GM12892 (cell line): ENCODE data around the gene TRAF4.
"Not testable (repeated sequence)": the region's sequence is repeated elsewhere in the genome, so short reads cannot be mapped to it uniquely, and the experiment has no call there.

Experiments used
- DNase-seq: peaks from one replicate; pipeline ENCODE4 v3.0.0; 2011; ENCODE audit not compliant: insufficient read length
- FAIRE-seq: peaks from 2 replicates; lab custom pipeline; 2011; peaks lifted over from hg19 to GRCh38; lab: Jason Lieb, UNC
- POLR2A ChIP-seq: IDR thresholded peaks from 2 replicates; pipeline ENCODE4 v1.6.1; 2011; ENCODE audit warnings: low read depth, low read length, control low read depth
- POLR2AphosphoS5 ChIP-seq: IDR thresholded peaks from 2 replicates; pipeline ENCODE4 v1.6.1; 2011; ENCODE audit warnings: low read depth, low read length, control low read depth
- TAF1 ChIP-seq: IDR thresholded peaks from 2 replicates; pipeline ENCODE4 v1.6.1; 2011; ENCODE audit warnings: low read depth, mild to moderate bottlenecking, control low read depth, low read length, borderline replicate concordance

Gene TRAF4

DNA sequence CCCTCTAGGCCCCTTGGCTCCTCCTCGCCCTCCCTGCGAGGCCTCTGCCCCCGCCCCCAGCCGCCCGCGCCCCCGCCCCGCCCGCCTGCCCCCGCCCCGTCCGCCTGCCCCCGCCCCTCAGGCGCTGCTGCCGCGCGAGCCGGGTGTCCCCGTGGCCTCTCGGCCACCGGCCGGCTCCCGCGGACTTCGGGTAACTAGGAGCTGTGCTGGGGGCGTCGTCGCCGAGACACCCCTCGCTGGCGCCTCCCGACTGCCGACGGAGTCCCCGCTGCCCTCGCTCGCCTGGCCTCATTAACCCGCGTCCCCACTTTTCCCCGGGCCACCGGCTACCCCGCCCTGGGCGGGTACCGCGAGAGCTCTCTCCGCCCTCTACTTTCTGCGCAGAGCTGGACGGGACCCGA lies 17.6 kb upstream of the TRAF4 start, which contains the start of gene TLCD1:
TSS of gene TLCD1 (minus strand) at position 8 of the 401 bp plus-strand sequence. CDS start 136 bp downstream, outside the sequence.
- FAIRE-seq (no peak), DNase-seq (peak; percentile 75)
- no peak for TF ChIP-seq TAF1

DNA sequence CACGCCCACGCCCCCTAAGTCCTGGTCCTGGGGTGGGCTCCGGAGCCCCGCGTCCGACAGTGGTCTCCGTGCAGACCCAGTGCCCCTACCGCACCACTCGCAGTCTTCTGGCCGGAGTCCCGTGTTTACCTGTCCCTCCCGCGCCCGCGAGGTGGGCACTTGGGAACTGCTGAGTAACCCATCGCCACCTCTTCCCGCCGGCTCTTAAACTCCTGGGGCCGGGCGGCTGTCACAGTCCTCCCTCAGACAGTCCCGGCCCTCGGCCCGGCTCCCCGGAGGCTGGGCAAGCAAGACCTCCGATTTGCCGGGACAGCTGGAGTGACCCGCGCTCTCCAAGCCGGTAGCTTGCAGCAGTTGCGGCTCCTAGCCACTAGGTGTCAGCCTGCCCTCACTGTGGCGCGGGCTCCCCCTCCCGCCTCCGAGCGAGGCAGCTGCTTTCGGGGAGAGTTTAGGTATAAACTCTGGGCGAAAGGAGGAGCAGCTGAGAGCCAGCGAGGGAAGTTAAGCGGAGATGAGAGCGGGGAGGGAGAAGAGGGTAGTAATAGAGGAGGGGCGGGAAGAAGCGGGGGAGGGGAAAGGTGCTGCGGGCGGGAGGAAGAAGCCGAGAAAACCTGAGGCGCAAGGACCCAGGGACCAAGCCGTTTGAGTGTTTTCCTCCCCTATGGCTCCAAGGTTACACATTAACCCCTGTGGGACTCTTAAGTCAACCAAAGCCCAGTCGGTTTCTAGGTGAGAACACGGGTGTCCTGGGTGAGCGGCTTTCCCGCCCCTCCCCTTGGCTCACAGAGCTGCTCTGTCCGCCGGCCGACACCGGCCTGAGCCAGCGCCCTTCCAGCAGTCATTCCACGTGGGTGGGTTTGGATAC lies 17.0 kb upstream of the TRAF4 start:
- peak; percentile 85 for FAIRE-seq
- TF ChIP-seq POLR2AphosphoS5 (no peak), TAF1 (no peak), POLR2A (no peak; the same call in 1 of the 2 replicates)
- peak; percentile 80 for DNase-seq

DNA sequence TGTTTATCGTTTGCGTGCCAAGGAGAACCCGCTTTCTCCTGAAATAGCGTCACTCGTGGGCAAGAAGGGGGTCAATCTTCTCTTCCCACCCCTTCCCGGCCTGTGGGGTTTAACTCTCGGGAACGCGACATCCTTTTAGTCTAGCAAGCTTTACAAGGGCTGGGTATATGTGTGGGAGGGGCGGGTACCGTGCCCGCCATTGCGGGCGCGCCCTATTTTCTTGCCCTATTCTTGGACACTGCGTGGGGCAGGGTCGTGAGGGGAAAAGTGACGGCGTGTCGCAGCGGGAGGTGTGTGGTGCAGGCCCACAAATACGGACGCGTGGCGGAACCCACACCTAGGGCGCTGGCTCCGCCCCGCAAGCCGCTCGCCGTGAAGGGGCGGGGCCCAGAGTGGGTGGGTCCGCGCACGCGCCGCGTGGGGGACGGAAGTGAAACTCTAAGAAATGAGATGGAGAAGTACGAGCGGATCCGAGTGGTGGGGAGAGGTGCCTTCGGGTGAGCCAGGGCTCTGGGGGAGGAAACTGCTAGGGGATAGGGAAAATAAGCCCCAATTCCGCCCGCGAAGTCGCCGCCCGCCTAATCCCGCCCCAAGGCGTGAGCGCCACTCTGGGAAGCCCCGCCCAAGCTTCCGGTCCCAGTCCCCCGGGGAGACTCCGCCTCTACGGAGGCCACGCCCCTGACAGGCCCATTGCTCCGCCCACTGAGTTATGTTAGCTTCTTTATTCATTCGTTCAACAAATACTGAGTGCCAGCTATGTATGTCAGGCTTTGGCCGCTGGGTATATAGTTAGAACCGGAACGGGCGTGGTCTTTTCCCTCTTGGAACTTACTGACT lies 15.2 kb upstream of the TRAF4 start, which contains the start of gene NEK8:
TSS of gene NEK8 (plus strand) at position 425 of the 837 bp plus-strand sequence. CDS start at position 451, 26 bp downstream.
- FAIRE-seq, result peak; percentile 95

DNA sequence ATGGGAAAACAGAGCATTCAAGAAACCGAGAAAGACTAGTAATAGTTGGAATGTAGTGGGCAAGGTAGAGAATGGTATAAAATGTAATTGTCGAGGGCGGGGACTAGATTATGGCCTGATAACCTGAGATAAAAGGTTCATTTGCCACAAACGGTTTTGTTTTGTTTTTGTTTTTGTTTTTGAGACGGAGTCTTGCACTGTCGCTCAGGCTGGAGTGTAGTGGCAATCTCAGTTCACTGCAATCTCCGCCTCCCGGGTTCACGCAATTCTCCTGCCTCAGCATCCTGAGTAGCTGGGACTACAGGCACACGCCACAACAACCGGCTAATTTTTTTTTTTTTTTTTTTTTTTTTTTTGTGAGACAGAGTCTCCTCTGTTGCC lies 13.9 kb upstream of the TRAF4 start:
- FAIRE-seq (no peak), DNase-seq (no peak)
- TF ChIP-seq TAF1 (no peak), POLR2AphosphoS5 (no peak), POLR2A (no peak)

More for the DNA sequence above, 15.2 kb upstream of the TRAF4 start, which contains the start of gene NEK8:
- peak; percentile 80 for DNase-seq
- peak; percentile 62; the same call in 1 of the 2 replicates for TF ChIP-seq POLR2A
- TF ChIP-seq POLR2AphosphoS5, result peak; percentile 8; the same call in 1 of the 2 replicates
- TF ChIP-seq TAF1, result peak; percentile 41; the same call in 1 of the 2 replicates

DNA sequence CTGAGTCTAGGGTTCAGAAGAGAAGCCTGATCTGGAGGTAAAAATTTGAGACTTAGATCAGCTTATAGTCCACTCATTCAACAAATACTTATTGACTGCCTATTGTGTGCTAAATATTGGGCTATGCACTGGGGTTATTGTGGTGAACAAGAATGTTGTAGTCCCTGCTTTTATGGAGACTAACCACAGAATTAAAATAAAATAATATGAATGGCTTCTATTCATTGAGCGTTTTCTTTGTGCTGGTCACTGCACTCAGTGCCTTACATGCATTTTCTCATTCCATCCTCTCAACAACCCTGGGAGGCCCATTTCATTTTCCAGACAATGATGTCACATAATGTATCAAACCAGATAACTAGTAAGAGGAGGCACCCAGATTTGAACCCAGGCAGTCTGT lies 10.5 kb upstream of the TRAF4 start:
- no peak for FAIRE-seq

GRCh38 chr17:28734712-28735241 lies 9.0 kb upstream of the TRAF4 start:
- DNase-seq (no peak), FAIRE-seq (no peak)
- TF ChIP-seq TAF1 (no peak), POLR2A (no peak), POLR2AphosphoS5 (no peak)

More for the DNA sequence above, 10.5 kb upstream of the TRAF4 start:
- TF ChIP-seq POLR2AphosphoS5 (no peak), POLR2A (no peak), TAF1 (no peak)
- no peak for DNase-seq

- FAIRE-seq (no peak), DNase-seq (no peak)
- TF ChIP-seq TAF1, result no peak
- TF ChIP-seq POLR2A, result no peak
- TF ChIP-seq POLR2AphosphoS5, result no peak
Measured at GRCh38 chr17:28735242-28735722, 8.5 kb upstream of the TRAF4 start.

- not testable (repeated sequence) for DNase-seq, FAIRE-seq
Measured at GRCh38 chr17:28735913-28736769, 7.7 kb upstream of the TRAF4 start.

- FAIRE-seq, result no peak
- no peak for DNase-seq
- TF ChIP-seq POLR2A, result no peak
- no peak for TF ChIP-seq TAF1
- TF ChIP-seq POLR2AphosphoS5, result no peak
Measured at GRCh38 chr17:28737316-28737715, 6.5 kb upstream of the TRAF4 start.

GRCh38 chr17:28737770-28738679 lies 5.8 kb upstream of the TRAF4 start:
- TF ChIP-seq POLR2AphosphoS5 (peak; percentile 86; the same call in 1 of the 2 replicates), TAF1 (peak; percentile 82), POLR2A (peak; percentile 83)
- FAIRE-seq, result peak; percentile 94
- peak; percentile 88 for DNase-seq
